ENCODE measurements around the gene OR10G8. TPM values are rescaled to one million over a fixed set of nuclear protein-coding genes. Genes with fewer than 3 reads are reported as not detected.

The OR10G8 gene
- total RNA-seq, 1 donor from 2014 or later: not detected

DNA sequence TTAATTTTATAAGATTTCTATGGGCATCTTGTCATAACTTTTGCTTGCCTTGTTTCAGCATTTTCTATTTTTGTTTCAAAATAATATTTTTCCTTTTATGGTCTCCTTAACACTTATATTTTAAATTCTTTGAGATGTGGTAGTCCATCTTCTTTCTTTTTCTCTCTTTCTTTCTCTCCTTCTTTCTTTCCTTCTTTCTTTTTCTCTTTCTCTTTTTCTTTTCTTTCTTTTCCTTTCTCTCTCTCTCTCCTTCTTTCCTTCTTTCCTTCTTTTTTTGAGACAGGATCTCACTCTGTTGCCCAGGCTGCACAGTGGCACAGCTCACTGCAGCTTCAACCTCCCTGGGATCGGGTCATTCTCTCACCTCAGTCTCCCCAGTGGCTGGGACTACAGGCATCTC lies 50.7 kb downstream of the OR10G8 start:
- Histone ChIP-seq H3K27me3 (no peaks in the 10 kb centered on the region), H3K4me1 (no peaks in the 10 kb centered on the region), H3F3A (ENCODE audit: low read depth) (no peaks in the 10 kb centered on the region), H3K36me3 (no peaks in the 10 kb centered on the region), H2AFZ (replicated peaks) (no peak overlapping the region), H3K79me2 (ENCODE audit: low read depth) (no peaks in the 10 kb centered on the region), H4K20me1 (ENCODE audit: low read depth) (no peaks in the 10 kb centered on the region), H3K4me2 (no peak overlapping the region), H3K27ac (no peak overlapping the region), H3K9me3 (ENCODE audit: low read depth) (no peaks in the 10 kb centered on the region), H3K4me3 (no peak overlapping the region), H3K9ac (no peak overlapping the region)
- H3K27me3 Mint-ChIP-seq (ENCODE audit: insufficient read depth, low read depth): no peaks in the 10 kb centered on the region
- H3K9me3 Mint-ChIP-seq: no peaks in the 10 kb centered on the region
- H3K4me3 Mint-ChIP-seq: no peak overlapping the region
- H3K36me3 Mint-ChIP-seq: no peaks in the 10 kb centered on the region
- TF ChIP-seq EZH2phosphoT487 (IDR thresholded peaks at IDR 0.05) (no peak), EZH2 (IDR thresholded peaks at IDR 0.05) (no peak)
- TF ChIP-seq, protein P1, sequence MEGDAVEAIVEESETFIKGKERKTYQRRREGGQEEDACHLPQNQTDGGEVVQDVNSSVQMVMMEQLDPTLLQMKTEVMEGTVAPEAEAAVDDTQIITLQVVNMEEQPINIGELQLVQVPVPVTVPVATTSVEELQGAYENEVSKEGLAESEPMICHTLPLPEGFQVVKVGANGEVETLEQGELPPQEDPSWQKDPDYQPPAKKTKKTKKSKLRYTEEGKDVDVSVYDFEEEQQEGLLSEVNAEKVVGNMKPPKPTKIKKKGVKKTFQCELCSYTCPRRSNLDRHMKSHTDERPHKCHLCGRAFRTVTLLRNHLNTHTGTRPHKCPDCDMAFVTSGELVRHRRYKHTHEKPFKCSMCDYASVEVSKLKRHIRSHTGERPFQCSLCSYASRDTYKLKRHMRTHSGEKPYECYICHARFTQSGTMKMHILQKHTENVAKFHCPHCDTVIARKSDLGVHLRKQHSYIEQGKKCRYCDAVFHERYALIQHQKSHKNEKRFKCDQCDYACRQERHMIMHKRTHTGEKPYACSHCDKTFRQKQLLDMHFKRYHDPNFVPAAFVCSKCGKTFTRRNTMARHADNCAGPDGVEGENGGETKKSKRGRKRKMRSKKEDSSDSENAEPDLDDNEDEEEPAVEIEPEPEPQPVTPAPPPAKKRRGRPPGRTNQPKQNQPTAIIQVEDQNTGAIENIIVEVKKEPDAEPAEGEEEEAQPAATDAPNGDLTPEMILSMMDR (IDR thresholded peaks at IDR 0.05): no peak
- peaks cover 7% of the 10 kb centered on the region for H3K4me1 Mint-ChIP-seq
- DNase-seq (ENCODE audit: low spot score): no peak
- H3K27ac Mint-ChIP-seq: no peak overlapping the region

DNA sequence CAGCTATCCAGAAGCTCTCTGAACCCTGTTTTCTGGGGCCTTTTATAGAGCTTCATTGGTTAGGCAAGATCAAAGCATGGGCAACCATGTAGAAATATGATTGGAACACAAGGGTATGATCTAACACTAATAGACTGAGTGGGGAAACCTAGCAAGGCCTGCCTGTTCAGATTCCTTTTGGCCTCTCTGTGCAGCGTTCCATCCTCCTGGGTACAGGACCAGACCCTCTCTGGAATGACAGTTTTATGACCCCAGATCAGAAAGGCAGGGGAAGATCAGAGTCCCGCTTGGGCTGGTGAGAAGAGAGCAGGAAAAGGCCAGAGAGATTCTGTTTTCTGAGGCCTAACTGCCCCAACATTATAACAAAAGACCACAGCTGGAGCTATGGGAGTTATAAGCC lies 52.0 kb downstream of the OR10G8 start:
- Histone ChIP-seq H3K9me3 (ENCODE audit: low read depth) (no peaks in the 10 kb centered on the region), H3K36me3 (no peaks in the 10 kb centered on the region), H3K79me2 (ENCODE audit: low read depth) (no peaks in the 10 kb centered on the region), H3K9ac (no peak overlapping the region), H3K27me3 (no peaks in the 10 kb centered on the region), H4K20me1 (ENCODE audit: low read depth) (no peaks in the 10 kb centered on the region), H3F3A (ENCODE audit: low read depth) (no peaks in the 10 kb centered on the region), H3K27ac (no peak overlapping the region), H2AFZ (replicated peaks) (no peak overlapping the region), H3K4me3 (no peak overlapping the region), H3K4me2 (no peak overlapping the region), H3K4me1 (no peaks in the 10 kb centered on the region)
- Mint-ChIP-seq H3K4me1 (peaks cover 14% of the 10 kb centered on the region), H3K9me3 (no peaks in the 10 kb centered on the region), H3K27ac (no peak overlapping the region), H3K27me3 (ENCODE audit: insufficient read depth, low read depth) (no peaks in the 10 kb centered on the region), H3K36me3 (no peaks in the 10 kb centered on the region), H3K4me3 (no peak overlapping the region)
- no peak for DNase-seq (ENCODE audit: low spot score)
- TF ChIP-seq EZH2 (IDR thresholded peaks at IDR 0.05) (no peak), EZH2phosphoT487 (IDR thresholded peaks at IDR 0.05) (no peak)
- TF ChIP-seq, protein P1 (IDR thresholded peaks at IDR 0.05): no peak

DNA sequence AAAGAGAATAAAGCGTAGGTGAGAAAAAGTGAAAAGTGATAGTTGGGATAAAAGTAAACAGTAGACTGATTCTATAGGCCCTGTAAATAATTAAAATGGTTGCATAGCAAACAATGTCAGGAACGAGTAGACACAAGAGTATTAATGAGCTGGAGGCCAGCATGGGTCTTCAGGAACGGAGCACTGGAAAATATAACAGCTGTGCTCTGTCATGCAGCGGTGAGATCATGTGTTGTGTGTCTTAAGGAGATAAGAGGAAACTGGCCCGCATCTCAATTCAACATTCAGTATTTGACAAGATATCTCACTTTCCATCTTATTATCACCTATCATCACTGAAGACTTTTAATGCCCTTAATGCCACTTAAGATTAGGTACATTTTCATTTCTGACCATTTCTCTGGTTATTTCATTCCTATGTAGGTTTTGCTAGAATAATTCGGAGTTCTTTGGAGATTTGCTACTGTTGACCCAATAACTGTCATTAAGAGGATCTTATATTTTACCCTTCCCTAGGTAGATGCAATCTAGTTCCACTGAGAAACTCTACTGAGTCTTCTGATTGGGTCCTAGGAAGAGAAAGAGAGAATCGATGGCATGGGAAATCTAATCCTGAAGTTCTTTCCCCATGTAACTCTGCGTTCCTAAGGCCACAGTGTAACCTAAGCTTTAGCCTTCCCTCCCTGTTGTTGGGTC lies 53.2 kb downstream of the OR10G8 start:
- Histone ChIP-seq H3K36me3 (no peaks in the 10 kb centered on the region), H3F3A (ENCODE audit: low read depth) (no peaks in the 10 kb centered on the region), H3K9ac (no peak overlapping the region), H3K79me2 (ENCODE audit: low read depth) (no peaks in the 10 kb centered on the region), H2AFZ (replicated peaks) (no peak overlapping the region), H4K20me1 (ENCODE audit: low read depth) (no peaks in the 10 kb centered on the region), H3K4me3 (no peak overlapping the region), H3K4me1 (no peaks in the 10 kb centered on the region), H3K9me3 (ENCODE audit: low read depth) (no peaks in the 10 kb centered on the region), H3K4me2 (no peak overlapping the region), H3K27me3 (no peaks in the 10 kb centered on the region), H3K27ac (no peak overlapping the region)
- no peak for DNase-seq (ENCODE audit: low spot score)
- Mint-ChIP-seq H3K9me3 (no peaks in the 10 kb centered on the region), H3K4me3 (no peak overlapping the region), H3K27me3 (ENCODE audit: insufficient read depth, low read depth) (no peaks in the 10 kb centered on the region), H3K4me1 (peaks cover 14% of the 10 kb centered on the region), H3K36me3 (no peaks in the 10 kb centered on the region), H3K27ac (no peak overlapping the region)
- TF ChIP-seq EZH2phosphoT487 (IDR thresholded peaks at IDR 0.05): no peak
- TF ChIP-seq EZH2 (IDR thresholded peaks at IDR 0.05): no peak

Other genes with a start within 250 kb of the OR10G8 start
- gene OR6M1, start 220.4 kb upstream of the OR10G8 start, total RNA-seq (ENCODE audit: low replicate concordance): not detected in 2 replicates
- gene TMEM225, start 141.1 kb upstream of the OR10G8 start, total RNA-seq (ENCODE audit: low replicate concordance): not detected in 2 replicates
- not detected in 2 replicates for gene OR8D4, start 124.6 kb upstream of the OR10G8 start, total RNA-seq (ENCODE audit: low replicate concordance)
- not detected in 2 replicates for gene OR4D5, start 87.2 kb upstream of the OR10G8 start, total RNA-seq (ENCODE audit: low replicate concordance)
- gene OR6T1, start 83.0 kb upstream of the OR10G8 start, total RNA-seq (ENCODE audit: low replicate concordance): not detected in 2 replicates
- gene OR10S1, start 49.0 kb upstream of the OR10G8 start, total RNA-seq (ENCODE audit: low replicate concordance): not detected in 2 replicates
- not detected in 2 replicates for gene OR10G6, start 31.6 kb upstream of the OR10G8 start, total RNA-seq (ENCODE audit: low replicate concordance)
- not detected in 2 replicates for gene OR10G4, start 13.8 kb upstream of the OR10G8 start, total RNA-seq (ENCODE audit: low replicate concordance)
- gene OR10G9, start 3.8 kb upstream of the OR10G8 start, total RNA-seq (ENCODE audit: low replicate concordance): not detected in 2 replicates
- not detected in 2 replicates for gene OR10G7, start 14.5 kb downstream of the OR10G8 start, total RNA-seq (ENCODE audit: low replicate concordance)
- gene VWA5A, start 88.7 kb downstream of the OR10G8 start, total RNA-seq (ENCODE audit: low replicate concordance): 24.5 and 27.3 TPM in 2 replicates
- gene OR10D3, start 156.5 kb downstream of the OR10G8 start, total RNA-seq (ENCODE audit: low replicate concordance): not detected in 2 replicates
- not detected in 2 replicates for gene OR8G1, start 214.3 kb downstream of the OR10G8 start, total RNA-seq (ENCODE audit: low replicate concordance)
- gene OR8G5, start 229.6 kb downstream of the OR10G8 start, total RNA-seq (ENCODE audit: low replicate concordance): not detected in 2 replicates